Karpas-422 (cell line): ENCODE measurements around the gene ZMYND15. TPM values are rescaled to one million over a fixed set of nuclear protein-coding genes. Genes with fewer than 3 reads are reported as not detected.

Source experiments
- DNase-seq: peaks from one replicate; pipeline ENCODE4 v3.0.0-alpha.2; 2015
- H2AFZ ChIP-seq: fragments of 200-600 bp; sonication (generic); 2 replicates; pipeline ENCODE4 v1.6.1; 2014; ENCODE audit warnings: antibody characterized with exemption, low read length, mixed read lengths
- H3K27ac ChIP-seq: fragments of 200-600 bp; sonication (generic); 2 replicates; pipeline ENCODE4 v1.5.1; 2014; ENCODE audit warnings: mild to moderate bottlenecking, low read length, moderate library complexity
- H3K27me3 ChIP-seq: fragments of 200-600 bp; sonication (generic); 2 replicates; pipeline ENCODE4 v1.6.1; 2014; ENCODE audit warnings: low read length, mixed read lengths
- H3K36me3 ChIP-seq: fragments of 200-600 bp; sonication (generic); 2 replicates; pipeline ENCODE4 v1.6.1; 2014; ENCODE audit warnings: low read length, mixed read lengths; ENCODE audit not compliant: insufficient read depth
- H3K4me1 ChIP-seq: fragments of 200-600 bp; sonication (generic); 2 replicates; pipeline ENCODE4 v1.6.1; 2014; ENCODE audit warnings: mild to moderate bottlenecking, low read length, mixed read lengths
- H3K4me2 ChIP-seq: fragments of 200-600 bp; sonication (generic); 2 replicates; pipeline ENCODE4 v1.6.1; 2014; ENCODE audit warnings: low read length, low read depth, mild to moderate bottlenecking; ENCODE audit not compliant: poor library complexity, severe bottlenecking
- H3K4me3 ChIP-seq: fragments of 200-600 bp; sonication (generic); 2 replicates; pipeline ENCODE4 v1.5.1; 2014; ENCODE audit warnings: mild to moderate bottlenecking, antibody characterized with exemption, low read length, mixed read lengths
- H3K79me2 ChIP-seq: fragments of 200-600 bp; sonication (generic); 2 replicates; pipeline ENCODE4 v1.6.1; 2014; ENCODE audit warnings: mild to moderate bottlenecking, low read length, mixed read lengths
- H3K9ac ChIP-seq: fragments of 200-600 bp; sonication (generic); 2 replicates; pipeline ENCODE4 v1.6.0; 2014; ENCODE audit warnings: low read length
- H3K9me2 ChIP-seq: fragments of 200-600 bp; sonication (generic), shearing (Covaris generic); replicated peaks from 2 replicates; pipeline ENCODE4 v1.6.0; 2014; ENCODE audit warnings: mild to moderate bottlenecking, low read length, moderate library complexity; ENCODE audit not compliant: insufficient read depth
- H3K9me3 ChIP-seq: fragments of 300-700, 200-600 bp; sonication (generic); 2 replicates; pipeline ENCODE4 v1.6.1; 2014; ENCODE audit warnings: low read length, mixed read lengths
- H4K20me1 ChIP-seq: fragments of 200-600 bp; sonication (generic); 2 replicates; pipeline ENCODE4 v1.6.1; 2014; ENCODE audit warnings: mild to moderate bottlenecking, antibody characterized with exemption, low read length, low read depth; ENCODE audit not compliant: insufficient read depth
- total RNA-seq: library from RNA; depleted of rRNA; stranded (reverse); fragments of >200 nt; shearing (Covaris generic); gene quantifications from 2 replicates; pipeline ENCODE4 v1.2.3, GENCODE V29; 2014; ENCODE audit warnings: low replicate concordance; rRNA removed

ZMYND15 gene
- total RNA-seq, 1 experiment from 2014 or later: not detected

- Histone ChIP-seq H3K27ac (no peak within 1 kb of the TSS), H3K4me1 (peaks cover 18% of the 10 kb centered on the region), H3K27me3 (no peaks in the 10 kb centered on the region), H2AFZ (peak within 1 kb of the TSS; percentile 96), H3K9me3 (no peaks in the 10 kb centered on the region), H3K4me3 (peak within 1 kb of the TSS; percentile 74), H3K4me2 (peak within 1 kb of the TSS; percentile 96), H3K79me2 (no peaks in the 10 kb centered on the region), H3K9ac (peak within 1 kb of the TSS; percentile 78), H3K9me2 (no peaks in the 10 kb centered on the region), H4K20me1 (no peaks in the 10 kb centered on the region), H3K36me3 (no peaks in the 10 kb centered on the region)
- DNase-seq: no peak
These were observed 49.4 kb downstream of the ZMYND15 start, which contains the start of gene GLTPD2 for GRCh38 chr17:4788807-4789700. GLTPD2 (plus strand) TSS chr17:4788964; CDS start chr17:4789012, 48 bp downstream.

- Histone ChIP-seq H3K27ac (no peak overlapping the region), H3K4me3 (peak overlapping the region; percentile 74), H4K20me1 (no peaks in the 10 kb centered on the region)
These were observed 50.0 kb downstream of the ZMYND15 start for GRCh38 chr17:4789701-4789950.

GRCh38 chr17:4789951-4790704 lies 50.5 kb downstream of the ZMYND15 start:
- H3K4me3 ChIP-seq: peak overlapping the region; percentile 74
- peak overlapping the region; percentile 78 for H3K9ac ChIP-seq
- H3K36me3 ChIP-seq: no peaks in the 10 kb centered on the region; the same call in 1 of the 2 replicates
- no peaks in the 10 kb centered on the region for H3K9me3 ChIP-seq
- no peaks in the 10 kb centered on the region for H3K79me2 ChIP-seq
- no peaks in the 10 kb centered on the region for H3K27me3 ChIP-seq
- no peaks in the 10 kb centered on the region for H4K20me1 ChIP-seq
- DNase-seq: peak; percentile 91
- H3K4me2 ChIP-seq: peak overlapping the region; percentile 96
- H2AFZ ChIP-seq: peak overlapping the region; percentile 96
- H3K4me1 ChIP-seq: peaks cover 18% of the 10 kb centered on the region
- H3K27ac ChIP-seq: no peak overlapping the region
- H3K9me2 ChIP-seq: no peaks in the 10 kb centered on the region

More at GRCh38 chr17:4789701-4789950, 50.0 kb downstream of the ZMYND15 start:
- no peaks in the 10 kb centered on the region for H3K9me2 ChIP-seq
- peak overlapping the region; percentile 96 for H2AFZ ChIP-seq
- H3K9ac ChIP-seq: peak overlapping the region; percentile 78
- no peaks in the 10 kb centered on the region for H3K79me2 ChIP-seq
- H3K4me2 ChIP-seq: peak overlapping the region; percentile 96
- no peaks in the 10 kb centered on the region for H3K36me3 ChIP-seq
- DNase-seq: no peak
- H3K27me3 ChIP-seq: no peaks in the 10 kb centered on the region
- peaks cover 18% of the 10 kb centered on the region for H3K4me1 ChIP-seq
- H3K9me3 ChIP-seq: no peaks in the 10 kb centered on the region

- Histone ChIP-seq H3K4me1 (peaks cover 21% of the 10 kb centered on the region), H4K20me1 (no peaks in the 10 kb centered on the region), H3K4me3 (peak overlapping the region; percentile 74), H3K9ac (peak overlapping the region; percentile 78), H3K4me2 (peak overlapping the region; percentile 96), H3K79me2 (no peaks in the 10 kb centered on the region), H3K9me3 (no peaks in the 10 kb centered on the region), H3K9me2 (no peaks in the 10 kb centered on the region), H3K27ac (no peak overlapping the region), H2AFZ (peak overlapping the region; percentile 96; the same call in 1 of the 2 replicates), H3K36me3 (no peaks in the 10 kb centered on the region; the same call in 1 of the 2 replicates), H3K27me3 (no peaks in the 10 kb centered on the region)
- DNase-seq: no peak
These were observed 51.1 kb downstream of the ZMYND15 start for GRCh38 chr17:4790705-4791088.

- Histone ChIP-seq H3K36me3 (peaks cover 12% of the 10 kb centered on the region), H3K4me2 (peak overlapping the region; percentile 77), H3K4me1 (peaks cover 19% of the 10 kb centered on the region), H3K9me3 (no peaks in the 10 kb centered on the region), H3K9ac (no peak overlapping the region), H3K9me2 (no peaks in the 10 kb centered on the region), H4K20me1 (no peaks in the 10 kb centered on the region), H3K79me2 (peaks cover 17% of the 10 kb centered on the region), H3K27me3 (no peaks in the 10 kb centered on the region), H2AFZ (peak overlapping the region; percentile 69), H3K4me3 (peak overlapping the region; percentile 95; the same call in 1 of the 2 replicates), H3K27ac (no peak overlapping the region)
- DNase-seq: no peak
These were observed 55.5 kb downstream of the ZMYND15 start for GRCh38 chr17:4795168-4795567.

Other genes with a start within 250 kb of the ZMYND15 start
- not detected in 2 replicates for gene SPNS2, start 241.0 kb upstream of the ZMYND15 start, total RNA-seq
- gene MYBBP1A, start 184.4 kb upstream of the ZMYND15 start, total RNA-seq: 48.2 and 76.6 TPM in 2 replicates
- gene GGT6, start 179.3 kb upstream of the ZMYND15 start, total RNA-seq: not detected in 2 replicates
- 0.45 TPM in 1 of 2 replicates, not detected in the other for gene SMTNL2, start 155.3 kb upstream of the ZMYND15 start, total RNA-seq
- gene ALOX15, start 98.2 kb upstream of the ZMYND15 start, total RNA-seq: 0.72 and 1.5 TPM in 2 replicates
- 27.7 and 34.6 TPM in 2 replicates for gene PELP1, start 35.7 kb upstream of the ZMYND15 start, total RNA-seq
- 19.1 and 53.9 TPM in 2 replicates for gene ARRB2, start 29.2 kb upstream of the ZMYND15 start, total RNA-seq
- 20.3 and 21.0 TPM in 2 replicates for gene MED11, start 8.4 kb upstream of the ZMYND15 start, total RNA-seq
- 1.3 and 2.2 TPM in 2 replicates for gene CXCL16, start 95 bp downstream of the ZMYND15 start, total RNA-seq
- not detected in 2 replicates for gene TM4SF5, start 32.1 kb downstream of the ZMYND15 start, total RNA-seq
- not detected in 2 replicates for gene VMO1, start 46.5 kb downstream of the ZMYND15 start, total RNA-seq
- gene GLTPD2, start 49.1 kb downstream of the ZMYND15 start, total RNA-seq: not detected in 2 replicates
- gene PSMB6, start 56.3 kb downstream of the ZMYND15 start, total RNA-seq: 118 and 168 TPM in 2 replicates
- gene PLD2, start 67.3 kb downstream of the ZMYND15 start, total RNA-seq: 13.1 and 23.3 TPM in 2 replicates
- 28.7 and 56.6 TPM in 2 replicates for gene MINK1, start 93.5 kb downstream of the ZMYND15 start, total RNA-seq
- 0.26 and 0.43 TPM in 2 replicates for gene C17orf107, start 159.7 kb downstream of the ZMYND15 start, total RNA-seq
- gene CHRNE, start 163.3 kb downstream of the ZMYND15 start, total RNA-seq: 0.11 and 0.22 TPM in 2 replicates
- not detected in 2 replicates for gene GP1BA, start 192.4 kb downstream of the ZMYND15 start, total RNA-seq
- 79.0 and 79.1 TPM in 2 replicates for gene SLC25A11, start 200.2 kb downstream of the ZMYND15 start, total RNA-seq
- gene RNF167, start 200.4 kb downstream of the ZMYND15 start, total RNA-seq: 49.9 and 50.5 TPM in 2 replicates
- 748 and 1,567 TPM in 2 replicates for gene PFN1, start 208.7 kb downstream of the ZMYND15 start, total RNA-seq
- 31.1 and 31.6 TPM in 2 replicates for gene ENO3, start 211.3 kb downstream of the ZMYND15 start, total RNA-seq
- 24.6 and 40.7 TPM in 2 replicates for gene SPAG7, start 228.0 kb downstream of the ZMYND15 start, total RNA-seq
- gene CAMTA2, start 247.8 kb downstream of the ZMYND15 start, total RNA-seq: 9.5 and 15.6 TPM in 2 replicates